LNCAP (cell line): ENCODE results near the gene SIGLEC6.

Source experiments
- TF ChIP-seq, protein P1 (sequence below): fragments of 450-650 bp; IDR thresholded peaks from 2 replicates; pipeline ENCODE4 v1.5.1; 2017; ENCODE audit warnings: mild to moderate bottlenecking

Gene SIGLEC6

GRCh38 chr19:51476164-51476563, 55.3 kb downstream of the SIGLEC6 start:
- TF ChIP-seq, protein P1, sequence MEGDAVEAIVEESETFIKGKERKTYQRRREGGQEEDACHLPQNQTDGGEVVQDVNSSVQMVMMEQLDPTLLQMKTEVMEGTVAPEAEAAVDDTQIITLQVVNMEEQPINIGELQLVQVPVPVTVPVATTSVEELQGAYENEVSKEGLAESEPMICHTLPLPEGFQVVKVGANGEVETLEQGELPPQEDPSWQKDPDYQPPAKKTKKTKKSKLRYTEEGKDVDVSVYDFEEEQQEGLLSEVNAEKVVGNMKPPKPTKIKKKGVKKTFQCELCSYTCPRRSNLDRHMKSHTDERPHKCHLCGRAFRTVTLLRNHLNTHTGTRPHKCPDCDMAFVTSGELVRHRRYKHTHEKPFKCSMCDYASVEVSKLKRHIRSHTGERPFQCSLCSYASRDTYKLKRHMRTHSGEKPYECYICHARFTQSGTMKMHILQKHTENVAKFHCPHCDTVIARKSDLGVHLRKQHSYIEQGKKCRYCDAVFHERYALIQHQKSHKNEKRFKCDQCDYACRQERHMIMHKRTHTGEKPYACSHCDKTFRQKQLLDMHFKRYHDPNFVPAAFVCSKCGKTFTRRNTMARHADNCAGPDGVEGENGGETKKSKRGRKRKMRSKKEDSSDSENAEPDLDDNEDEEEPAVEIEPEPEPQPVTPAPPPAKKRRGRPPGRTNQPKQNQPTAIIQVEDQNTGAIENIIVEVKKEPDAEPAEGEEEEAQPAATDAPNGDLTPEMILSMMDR: no peak

GRCh38 chr19:51473009-51473707, 58.3 kb downstream of the SIGLEC6 start:
- TF ChIP-seq, protein P1: peak; percentile 91

DNA sequence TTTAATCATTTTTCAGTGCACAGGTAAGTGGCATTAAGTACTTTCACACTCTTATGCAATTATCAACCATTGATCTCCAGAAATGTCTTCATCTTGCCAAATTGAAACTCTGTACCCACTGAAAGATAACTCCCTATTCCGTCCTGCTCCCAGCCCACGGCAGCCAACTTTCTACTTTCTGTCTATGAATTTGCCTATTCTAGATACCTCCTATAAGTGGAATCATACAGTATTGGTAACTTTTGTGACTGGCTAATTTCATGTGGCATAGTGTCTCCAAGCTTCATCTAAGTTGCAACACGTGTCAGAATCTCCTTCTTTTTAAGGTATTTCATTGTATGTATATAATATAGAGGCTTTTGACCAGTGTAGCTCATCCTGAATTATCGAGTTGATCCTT, 58.9 kb downstream of the SIGLEC6 start:
- TF ChIP-seq, protein P1: no peak

DNA sequence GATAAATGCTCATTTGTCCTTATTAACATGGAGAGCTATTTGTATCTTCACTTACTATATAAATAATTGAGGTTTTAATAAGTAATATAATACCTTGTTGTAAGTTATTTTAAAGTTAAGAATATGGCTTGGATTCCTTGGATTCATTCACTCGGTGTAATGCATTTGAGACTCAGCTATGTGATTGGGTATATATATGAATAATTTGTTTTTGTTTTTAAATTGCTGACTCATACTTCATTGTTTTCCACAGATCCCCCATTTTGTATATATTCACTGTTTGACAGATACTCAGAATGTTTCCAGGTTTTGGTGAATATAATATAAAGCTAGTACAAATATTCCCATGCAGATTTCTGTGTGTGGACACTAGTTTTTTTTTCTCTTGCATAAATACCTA, 59.9 kb downstream of the SIGLEC6 start:
- TF ChIP-seq, protein P1: no peak

DNA sequence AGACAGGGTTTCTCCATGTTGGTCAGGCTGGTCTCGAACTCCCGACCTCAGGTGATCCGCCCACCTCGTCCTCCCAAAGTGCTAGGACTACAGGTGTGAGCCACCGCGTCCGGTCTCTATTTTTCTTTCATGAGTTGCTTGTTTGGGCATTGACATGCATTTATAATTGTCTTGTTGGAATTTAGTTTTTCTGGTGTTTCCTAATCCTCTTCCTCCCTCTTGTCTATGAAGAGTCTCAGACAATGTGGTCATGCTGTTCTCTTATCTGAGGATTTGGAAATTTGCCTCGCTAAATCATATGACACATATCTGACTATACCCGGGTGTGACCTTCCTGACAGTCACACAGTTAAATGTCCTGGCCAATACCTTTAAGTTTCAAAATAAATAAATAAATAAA, 60.5 kb downstream of the SIGLEC6 start:
- TF ChIP-seq, protein P1: no peak

DNA sequence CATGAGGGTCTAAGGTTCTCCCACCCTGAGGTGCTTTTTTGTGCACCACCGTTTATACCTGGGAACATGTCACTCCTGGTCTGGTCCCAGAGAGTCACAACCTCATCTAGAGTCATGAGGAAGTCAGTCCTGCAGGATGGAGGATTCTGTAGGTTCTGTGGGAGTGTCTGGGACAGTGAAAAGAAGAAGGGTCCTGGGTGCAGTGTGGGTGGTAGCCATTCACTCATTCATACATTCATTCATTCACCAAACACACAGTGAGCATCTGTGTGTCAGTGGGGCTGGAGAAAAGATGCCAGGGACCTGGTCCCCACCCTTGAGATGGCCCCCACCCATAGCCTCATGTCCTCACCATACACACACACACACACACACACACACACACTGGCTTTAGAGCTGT, 61.8 kb downstream of the SIGLEC6 start:
- TF ChIP-seq, protein P1: no peak

DNA sequence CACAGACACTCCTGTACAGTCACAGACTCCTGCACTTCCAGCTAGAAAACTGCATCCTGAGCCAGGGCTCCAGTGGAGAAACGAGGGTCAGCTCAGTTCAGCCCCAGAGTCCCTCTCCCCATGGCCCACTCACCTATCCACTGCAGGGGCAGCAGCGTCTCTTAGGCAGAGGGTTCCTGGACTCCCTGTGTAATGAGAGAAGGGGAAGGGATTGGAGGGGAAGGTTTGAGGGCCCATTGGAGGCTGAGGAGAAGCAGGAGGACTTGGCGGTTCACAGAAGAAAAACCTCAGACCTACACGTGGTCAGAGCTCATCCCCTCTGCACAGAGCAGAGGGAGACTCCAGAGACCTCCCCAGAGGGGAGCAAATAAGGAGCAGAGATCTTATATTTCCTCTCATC, 62.3 kb downstream of the SIGLEC6 start:
- TF ChIP-seq, protein P1: no peak

- TF ChIP-seq, protein P1: no peak
Measured at GRCh38 chr19:51468545-51468920, 62.9 kb downstream of the SIGLEC6 start.
